Skeletal muscle satellite cell (primary cell): ENCODE data around the gene RIOK2. TPM values are rescaled to one million over a fixed set of nuclear protein-coding genes. Genes with fewer than 3 reads are reported as not detected.

ENCODE experiments used
- H3K27me3 ChIP-seq: 2 replicates; pipeline ENCODE4 v1.7.0; 2013; ENCODE audit warnings: low read length; ENCODE audit not compliant: control insufficient read depth, insufficient read depth
- H3K36me3 ChIP-seq: 2 replicates; pipeline ENCODE4 v1.7.0; 2013; ENCODE audit warnings: mild to moderate bottlenecking, control low read depth, low read length; ENCODE audit not compliant: insufficient read depth
- H3K4me1 ChIP-seq: 2 replicates; pipeline ENCODE4 v1.7.0; 2013; ENCODE audit warnings: low read length; ENCODE audit not compliant: control insufficient read depth, insufficient read depth
- H3K4me2 ChIP-seq: 2 replicates; pipeline ENCODE4 v1.7.0; 2013; ENCODE audit warnings: mild to moderate bottlenecking, low read length
- H3K4me3 ChIP-seq: 2 replicates; pipeline ENCODE4 v1.7.0; 2013; ENCODE audit warnings: low read length
- H3K9ac ChIP-seq: 2 replicates; pipeline ENCODE4 v1.7.0; 2013; ENCODE audit warnings: mild to moderate bottlenecking, low read depth, low read length, moderate library complexity
- H3K9me3 ChIP-seq: replicated peaks from 2 replicates; pipeline ENCODE4 v1.7.0; 2013; ENCODE audit warnings: mild to moderate bottlenecking, control low read depth, low read length
- small RNA-seq: library from RNA; depleted of rRNA; stranded (forward); fragments of <200 nt; gene quantifications from one replicate; pipeline ENCODE3, GENCODE V24; 2012

RIOK2 gene

GRCh38 chr5:97120195-97120594 is 62.9 kb downstream of the RIOK2 start:
- no peak overlapping the region for H3K4me3 ChIP-seq
- H3K9ac ChIP-seq = no peak overlapping the region
- H3K9me3 ChIP-seq = no peaks in the 10 kb centered on the region
- no peak overlapping the region for H3K4me2 ChIP-seq
- H3K36me3 ChIP-seq = no peaks in the 10 kb centered on the region
- H3K4me1 ChIP-seq = no peaks in the 10 kb centered on the region
- peaks cover 34% of the 10 kb centered on the region for H3K27me3 ChIP-seq

- H3K27me3 ChIP-seq = peaks cover 28% of the 10 kb centered on the region
- H3K9me3 ChIP-seq = no peaks in the 10 kb centered on the region
- no peaks in the 10 kb centered on the region for H3K36me3 ChIP-seq
- H3K4me1 ChIP-seq = no peaks in the 10 kb centered on the region
- no peak overlapping the region for H3K4me2 ChIP-seq
- H3K9ac ChIP-seq = no peak overlapping the region
- H3K4me3 ChIP-seq = no peak overlapping the region
Measured at GRCh38 chr5:97119007-97119390, 64.0 kb downstream of the RIOK2 start.

DNA sequence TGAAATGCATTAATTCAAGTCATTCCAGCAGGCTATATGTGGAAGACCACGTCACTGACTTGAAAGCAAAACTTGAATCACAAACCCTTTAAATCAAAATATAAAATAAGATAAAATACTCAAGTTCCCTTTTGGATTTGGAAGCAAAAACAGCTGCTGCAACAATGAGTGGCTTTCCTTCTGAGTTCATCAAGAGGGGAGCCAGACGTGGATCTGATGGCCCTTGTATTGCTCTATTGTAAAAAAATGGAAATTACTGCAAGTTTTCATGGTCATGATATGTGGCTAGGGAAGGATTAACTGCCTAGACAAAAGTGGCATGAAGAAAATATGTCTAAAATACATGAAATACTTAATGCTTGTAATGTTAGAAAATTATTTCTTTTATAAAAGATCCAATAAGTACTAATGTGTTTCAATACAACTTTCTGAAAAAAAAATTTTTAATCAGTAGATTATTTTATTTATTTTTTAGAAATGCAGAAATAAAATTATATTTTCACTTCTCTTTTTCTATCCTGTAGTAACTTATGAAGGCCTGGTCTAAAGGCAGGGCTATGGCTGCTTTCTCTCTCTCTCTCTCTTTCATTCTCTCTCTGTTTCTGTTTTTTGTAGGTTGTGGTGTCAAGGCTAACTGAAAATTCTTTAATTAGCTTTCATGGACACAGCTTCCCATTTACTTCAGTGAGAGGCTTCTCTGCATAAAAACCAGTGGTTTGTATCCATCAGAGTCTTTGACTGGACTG is 64.6 kb downstream of the RIOK2 start:
- Histone ChIP-seq H3K4me3 (no peak overlapping the region), H3K36me3 (no peaks in the 10 kb centered on the region)

GRCh38 chr5:97115932-97116331 is 67.1 kb downstream of the RIOK2 start:
- Histone ChIP-seq H3K36me3 (no peaks in the 10 kb centered on the region), H3K4me3 (no peak overlapping the region), H3K27me3 (peaks cover 4% of the 10 kb centered on the region), H3K9me3 (no peaks in the 10 kb centered on the region), H3K4me1 (no peaks in the 10 kb centered on the region), H3K9ac (no peak overlapping the region), H3K4me2 (no peak overlapping the region)

More for the DNA sequence above, 64.6 kb downstream of the RIOK2 start:
- peaks cover 24% of the 10 kb centered on the region for H3K27me3 ChIP-seq
- no peak overlapping the region for H3K4me2 ChIP-seq
- H3K4me1 ChIP-seq = no peaks in the 10 kb centered on the region
- no peak overlapping the region for H3K9ac ChIP-seq
- no peaks in the 10 kb centered on the region for H3K9me3 ChIP-seq

DNA sequence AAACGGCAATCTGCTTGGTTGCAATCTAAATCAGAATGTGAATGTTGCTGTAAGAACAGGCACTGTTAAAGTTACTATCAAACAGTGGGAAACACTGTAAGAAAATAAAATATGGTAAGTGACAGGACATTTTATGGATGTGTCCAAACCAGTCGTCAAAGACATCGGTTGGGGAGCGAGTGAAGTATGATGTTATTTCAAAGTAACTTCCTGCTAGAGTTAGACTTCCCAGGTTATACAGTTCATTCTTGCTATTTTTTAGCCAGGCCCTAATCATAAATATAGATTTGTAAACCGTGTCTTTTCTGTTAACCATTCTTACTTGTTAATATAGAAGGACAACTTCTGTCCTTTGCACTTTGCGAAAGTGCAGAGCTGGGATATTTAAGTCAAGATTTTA is 70.8 kb downstream of the RIOK2 start:
- H3K4me3 ChIP-seq = no peak overlapping the region
- H3K9me3 ChIP-seq = no peaks in the 10 kb centered on the region
- no peak overlapping the region for H3K4me2 ChIP-seq
- no peaks in the 10 kb centered on the region for H3K36me3 ChIP-seq
- H3K27me3 ChIP-seq = peaks cover 3% of the 10 kb centered on the region
- no peak overlapping the region for H3K9ac ChIP-seq
- no peaks in the 10 kb centered on the region for H3K4me1 ChIP-seq

DNA sequence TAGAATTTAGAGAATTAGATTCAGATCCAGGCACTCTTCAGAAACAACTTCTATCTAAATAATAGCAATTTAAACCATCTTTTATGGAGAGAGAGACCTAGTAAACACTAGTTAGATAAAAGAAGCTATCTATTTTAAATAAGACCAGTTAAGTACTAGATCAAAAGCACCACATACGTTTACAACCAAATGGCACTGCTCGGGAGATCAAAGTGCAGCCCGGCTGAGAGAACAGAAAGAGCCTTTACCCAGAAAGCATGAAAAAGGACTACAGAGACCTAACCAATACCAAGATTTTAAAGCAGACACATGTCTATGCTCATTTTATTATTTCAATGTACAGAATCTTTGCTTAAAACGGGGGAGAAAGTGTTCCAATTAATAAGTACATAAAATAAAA is 71.4 kb downstream of the RIOK2 start:
- Histone ChIP-seq H3K27me3 (peaks cover 6% of the 10 kb centered on the region), H3K4me2 (no peak overlapping the region), H3K4me1 (no peaks in the 10 kb centered on the region), H3K36me3 (no peaks in the 10 kb centered on the region), H3K4me3 (no peak overlapping the region), H3K9me3 (no peaks in the 10 kb centered on the region), H3K9ac (no peak overlapping the region)

GRCh38 chr5:97111004-97111403 is 72.0 kb downstream of the RIOK2 start:
- Histone ChIP-seq H3K4me1 (no peaks in the 10 kb centered on the region), H3K9me3 (no peaks in the 10 kb centered on the region), H3K36me3 (no peaks in the 10 kb centered on the region), H3K4me3 (no peak overlapping the region), H3K9ac (no peak overlapping the region), H3K4me2 (no peak overlapping the region), H3K27me3 (peaks cover 10% of the 10 kb centered on the region)

Small RNA genes lying within 50 kb of the gene (small RNA-seq; reads per million reads assigned to genes)
- gene RNU1-73P = not detected
